Activated B cell treated with CpG ODN at 0.5 μM for 24 hours (primary cell): ENCODE results near the gene L3MBTL4. TPM values are rescaled to one million over a fixed set of nuclear protein-coding genes. Genes with fewer than 3 reads are reported as not detected.

ENCODE experiments used
- ATAC-seq: fragments of 200-7000 bp; cut with Tn5 transposase; one replicate; pipeline ENCODE4 v1.10.0; 2021; ENCODE audit warnings: low read depth, mild to moderate bottlenecking, moderate library complexity
- CTCF ChIA-PET: fragments of 350-600 bp; sonication (Branson Sonifier 250); formaldehyde crosslinking; loops from one replicate; lab custom pipeline; 2021; ENCODE audit warnings: antibody characterized with exemption; lab: Charles Lee
- POLR2A ChIA-PET: fragments of 350-600 bp; sonication (Branson Sonifier 250); formaldehyde crosslinking; loops from one replicate; lab custom pipeline; 2021; ENCODE audit warnings: antibody characterized with exemption; lab: Charles Lee
- DNase-seq: peaks from one replicate; pipeline ENCODE4 v3.0.0; 2022
- H3K27ac Mint-ChIP-seq: one replicate; pipeline ENCODE4 v1.8.0; 2020; ENCODE audit warnings: mixed read lengths
- H3K27me3 Mint-ChIP-seq: one replicate; pipeline ENCODE4 v1.8.0; 2021; ENCODE audit warnings: mixed read lengths
- H3K36me3 Mint-ChIP-seq: one replicate; pipeline ENCODE4 v1.8.0; 2021; ENCODE audit warnings: low read depth, mixed read lengths
- H3K4me1 Mint-ChIP-seq: one replicate; pipeline ENCODE4 v1.8.0; 2021; ENCODE audit warnings: mixed read lengths
- H3K4me3 Mint-ChIP-seq: one replicate; pipeline ENCODE4 v1.8.0; 2020; ENCODE audit warnings: mild to moderate bottlenecking, mixed read lengths
- H3K9me3 Mint-ChIP-seq: one replicate; pipeline ENCODE4 v1.8.0; 2020; ENCODE audit warnings: mixed read lengths
- CTCF ChIP-seq: fragments of 200-600 bp; IDR thresholded peaks from one replicate; pipeline ENCODE4 v1.8.0; 2022; ENCODE audit warnings: antibody characterized with exemption, mild to moderate bottlenecking
- intact Hi-C: fragments of 100-400 bp; cut with micrococcal nuclease; formaldehyde crosslinking; loops from one replicate; pipeline ENCODE4 v1.15.1; 2024
- total RNA-seq: library from RNA; stranded (reverse); gene quantifications from 2 replicates; pipeline ENCODE4 v1.2.3, GENCODE V29; 2022

Gene L3MBTL4
- total RNA-seq, 1 donor from 2014 or later: 12.3 TPM

GRCh38 chr18:6355789-6356589, 58.7 kb downstream of the L3MBTL4 start:
- ATAC-seq: no peak
- Mint-ChIP-seq H3K4me1 (peaks cover 15% of the 10 kb centered on the region), H3K27ac (no peak overlapping the region), H3K9me3 (no peaks in the 10 kb centered on the region), H3K4me3 (no peak overlapping the region), H3K27me3 (no peaks in the 10 kb centered on the region), H3K36me3 (no peaks in the 10 kb centered on the region)
- DNase-seq: no peak
- TF ChIP-seq CTCF: no peak
- POLR2A ChIA-PET: no interaction called here
- CTCF ChIA-PET: no interaction called here
- intact Hi-C loops: no loop called here

GRCh38 chr18:6352275-6352674, 62.4 kb downstream of the L3MBTL4 start:
- POLR2A ChIA-PET: no interaction called here
- H3K4me3 Mint-ChIP-seq: no peak overlapping the region
- ATAC-seq: no peak

GRCh38 chr18:6342990-6343389, 71.7 kb downstream of the L3MBTL4 start:
- Mint-ChIP-seq H3K9me3 (peaks cover 22% of the 10 kb centered on the region), H3K4me1 (no peaks in the 10 kb centered on the region), H3K36me3 (no peaks in the 10 kb centered on the region), H3K27ac (no peak overlapping the region), H3K4me3 (no peak overlapping the region), H3K27me3 (no peaks in the 10 kb centered on the region)
- ChIA-PET CTCF (no interaction called here), POLR2A (no interaction called here)
- TF ChIP-seq CTCF: no peak
- intact Hi-C loops: no loop called here
- ATAC-seq (no peak), DNase-seq (no peak)

More at GRCh38 chr18:6352275-6352674, 62.4 kb downstream of the L3MBTL4 start:
- TF ChIP-seq CTCF: no peak
- no peak overlapping the region for H3K27ac Mint-ChIP-seq
- H3K4me1 Mint-ChIP-seq: peaks cover 15% of the 10 kb centered on the region
- no peaks in the 10 kb centered on the region for H3K36me3 Mint-ChIP-seq
- H3K9me3 Mint-ChIP-seq: no peaks in the 10 kb centered on the region
- intact Hi-C loops: loop anchor here (5.0 kb wide), 1 partner anchor 725 kb away; no protein-coding TSS in a partner anchor
- CTCF ChIA-PET: no interaction called here
- DNase-seq: no peak
- no peaks in the 10 kb centered on the region for H3K27me3 Mint-ChIP-seq

- no peak for ATAC-seq
- no peak for DNase-seq
- intact Hi-C loops: no loop called here
- Mint-ChIP-seq H3K9me3 (peaks cover 27% of the 10 kb centered on the region), H3K27ac (no peak overlapping the region), H3K4me1 (no peaks in the 10 kb centered on the region), H3K4me3 (no peak overlapping the region), H3K27me3 (no peaks in the 10 kb centered on the region), H3K36me3 (no peaks in the 10 kb centered on the region)
- CTCF ChIA-PET: no interaction called here
- no peak for TF ChIP-seq CTCF
- POLR2A ChIA-PET: no interaction called here
Observed at GRCh38 chr18:6341709-6342108, 73.0 kb downstream of the L3MBTL4 start.

- CTCF ChIA-PET: no interaction called here
- intact Hi-C loops: no loop called here
- no peak overlapping the region for H3K27ac Mint-ChIP-seq
- ATAC-seq (no peak), DNase-seq (no peak)
- H3K4me1 Mint-ChIP-seq: no peaks in the 10 kb centered on the region
- H3K4me3 Mint-ChIP-seq: no peak overlapping the region
- TF ChIP-seq CTCF: no peak
- no peaks in the 10 kb centered on the region for H3K27me3 Mint-ChIP-seq
- peaks cover 27% of the 10 kb centered on the region for H3K9me3 Mint-ChIP-seq
- no peaks in the 10 kb centered on the region for H3K36me3 Mint-ChIP-seq
- POLR2A ChIA-PET: no interaction called here
Observed at GRCh38 chr18:6341303-6341702, 73.4 kb downstream of the L3MBTL4 start.
